Activated CD8-positive, alpha-beta memory T cell treated with anti-CD3 and anti-CD28 coated beads, Interleukin-2, amount 10 ng/mL, durations not matched to agents 7 days and 5 days (primary cell): Measurements from ENCODE around the gene KLF8. TPM values are rescaled to one million over a fixed set of nuclear protein-coding genes. Genes with fewer than 3 reads are reported as not detected.

ENCODE experiments used
- ATAC-seq: fragments of 150-1000 bp; cut with Tn5 transposase; one replicate; pipeline ENCODE4 v1.10.0; 2021; ENCODE audit warnings: moderate library complexity
- CTCF ChIA-PET: fragments of 350-600 bp; sonication (Branson Sonifier 250); formaldehyde crosslinking; loops from one replicate; lab custom pipeline; 2021; ENCODE audit warnings: antibody characterized with exemption; lab: Charles Lee
- DNase-seq: peaks from one replicate; pipeline ENCODE4 v3.0.0-alpha.2; 2020
- H3K27ac Mint-ChIP-seq: one replicate; pipeline ENCODE4 v1.8.0; 2021; ENCODE audit warnings: mild to moderate bottlenecking, mixed read lengths
- H3K27me3 Mint-ChIP-seq: one replicate; pipeline ENCODE4 v1.8.0; 2021; ENCODE audit warnings: mixed read lengths
- H3K36me3 Mint-ChIP-seq: one replicate; pipeline ENCODE4 v1.8.0; 2021; ENCODE audit warnings: mild to moderate bottlenecking, mixed read lengths
- H3K4me1 Mint-ChIP-seq: one replicate; pipeline ENCODE4 v1.8.0; 2021; ENCODE audit warnings: mixed read lengths
- H3K4me3 Mint-ChIP-seq: one replicate; pipeline ENCODE4 v1.8.0; 2021; ENCODE audit warnings: mild to moderate bottlenecking, moderate library complexity, mixed read lengths
- H3K9me3 Mint-ChIP-seq: one replicate; pipeline ENCODE4 v1.8.0; 2022; ENCODE audit warnings: low read depth, mixed read lengths
- total RNA-seq, 2 experiments: library from RNA; stranded (reverse); gene quantifications; one replicate each; pipeline ENCODE4 v1.2.3, GENCODE V29; 2021

Gene KLF8
- total RNA-seq, 2 experiments from 2014 or later: 2.5 to 3.4 TPM

DNA sequence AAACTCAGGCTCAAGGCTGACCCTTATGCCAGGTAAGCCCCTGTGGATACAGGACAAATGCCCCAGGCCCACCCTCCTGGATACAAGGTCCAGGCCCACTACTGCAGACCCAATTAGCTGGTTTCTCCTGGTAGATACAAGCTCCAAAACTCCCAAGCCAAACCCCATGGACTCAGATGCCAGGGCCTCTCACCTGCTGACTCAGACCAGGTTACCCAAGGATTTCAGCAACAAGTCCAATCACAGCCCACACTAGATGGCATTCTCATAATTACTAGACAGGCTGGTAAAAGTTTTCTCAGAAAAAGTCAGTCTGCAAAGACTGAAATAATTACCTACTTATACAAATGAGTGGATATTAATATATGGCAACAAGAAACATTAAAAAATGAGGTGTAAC is 87.0 kb downstream of the KLF8 start:
- Mint-ChIP-seq H3K36me3 (no peaks in the 10 kb centered on the region), H3K9me3 (no peaks in the 10 kb centered on the region), H3K27me3 (no peaks in the 10 kb centered on the region), H3K4me1 (peaks cover 2% of the 10 kb centered on the region), H3K27ac (no peak overlapping the region), H3K4me3 (no peak overlapping the region)
- ATAC-seq (no peak), DNase-seq (no peak)
- CTCF ChIA-PET: no interaction called here
